ENCODE results near the gene PLA2G4C. TPM values are rescaled to one million over a fixed set of nuclear protein-coding genes. Genes with fewer than 3 reads are reported as not detected.

The PLA2G4C gene
- total RNA-seq, 1 donor from 2014 or later: 2.5 TPM

- no peak overlapping the region for H3K27ac Mint-ChIP-seq (ENCODE audit: unreplicated experiment)
- no peak for DNase-seq
- H3K4me1 Mint-ChIP-seq (ENCODE audit: low read depth, unreplicated experiment): no peaks in the 10 kb centered on the region
- H3K4me3 Mint-ChIP-seq (ENCODE audit: unreplicated experiment): no peak overlapping the region
- H3K36me3 Mint-ChIP-seq (ENCODE audit: unreplicated experiment): peaks cover 8% of the 10 kb centered on the region
- peaks cover 20% of the 10 kb centered on the region for H3K27me3 Mint-ChIP-seq (ENCODE audit: unreplicated experiment)
- TF ChIP-seq, protein P1, sequence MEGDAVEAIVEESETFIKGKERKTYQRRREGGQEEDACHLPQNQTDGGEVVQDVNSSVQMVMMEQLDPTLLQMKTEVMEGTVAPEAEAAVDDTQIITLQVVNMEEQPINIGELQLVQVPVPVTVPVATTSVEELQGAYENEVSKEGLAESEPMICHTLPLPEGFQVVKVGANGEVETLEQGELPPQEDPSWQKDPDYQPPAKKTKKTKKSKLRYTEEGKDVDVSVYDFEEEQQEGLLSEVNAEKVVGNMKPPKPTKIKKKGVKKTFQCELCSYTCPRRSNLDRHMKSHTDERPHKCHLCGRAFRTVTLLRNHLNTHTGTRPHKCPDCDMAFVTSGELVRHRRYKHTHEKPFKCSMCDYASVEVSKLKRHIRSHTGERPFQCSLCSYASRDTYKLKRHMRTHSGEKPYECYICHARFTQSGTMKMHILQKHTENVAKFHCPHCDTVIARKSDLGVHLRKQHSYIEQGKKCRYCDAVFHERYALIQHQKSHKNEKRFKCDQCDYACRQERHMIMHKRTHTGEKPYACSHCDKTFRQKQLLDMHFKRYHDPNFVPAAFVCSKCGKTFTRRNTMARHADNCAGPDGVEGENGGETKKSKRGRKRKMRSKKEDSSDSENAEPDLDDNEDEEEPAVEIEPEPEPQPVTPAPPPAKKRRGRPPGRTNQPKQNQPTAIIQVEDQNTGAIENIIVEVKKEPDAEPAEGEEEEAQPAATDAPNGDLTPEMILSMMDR (IDR thresholded peaks at IDR 0.05; ENCODE audit: partially characterized antibody, unreplicated experiment): no peak
- peaks cover 6% of the 10 kb centered on the region for H3K9me3 Mint-ChIP-seq (ENCODE audit: unreplicated experiment)
These were observed 68.6 kb downstream of the PLA2G4C start for GRCh38 chr19:48041877-48042580.

DNA sequence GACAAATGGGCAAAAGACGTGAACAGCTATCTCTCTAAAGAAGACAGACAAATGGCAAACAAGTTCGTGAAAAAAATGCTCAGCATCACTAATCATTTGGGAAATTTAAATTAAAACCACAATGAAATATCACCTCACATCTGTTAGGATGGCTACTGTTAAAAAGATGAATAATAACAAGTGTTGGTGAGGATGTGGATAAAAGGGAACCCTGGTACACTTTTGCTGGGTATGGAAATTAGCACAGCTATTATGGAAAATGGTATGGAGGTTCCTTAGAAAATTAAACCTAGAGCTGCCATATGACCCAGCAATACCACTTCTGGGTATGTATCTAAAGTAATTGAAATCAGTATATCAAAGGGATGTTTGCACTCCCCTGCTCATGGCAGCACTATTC, 73.9 kb downstream of the PLA2G4C start:
- H3K27ac Mint-ChIP-seq (ENCODE audit: unreplicated experiment): no peak overlapping the region
- H3K4me3 Mint-ChIP-seq (ENCODE audit: unreplicated experiment): no peak overlapping the region
- H3K9me3 Mint-ChIP-seq (ENCODE audit: unreplicated experiment): peaks cover 6% of the 10 kb centered on the region
- H3K36me3 Mint-ChIP-seq (ENCODE audit: unreplicated experiment): peaks cover 3% of the 10 kb centered on the region
- TF ChIP-seq, protein P1 (IDR thresholded peaks at IDR 0.05; ENCODE audit: partially characterized antibody, unreplicated experiment): no peak
- no peak for DNase-seq
- H3K27me3 Mint-ChIP-seq (ENCODE audit: unreplicated experiment): peaks cover 8% of the 10 kb centered on the region
- H3K4me1 Mint-ChIP-seq (ENCODE audit: low read depth, unreplicated experiment): no peaks in the 10 kb centered on the region

GRCh38 chr19:48033604-48034003, 77.0 kb downstream of the PLA2G4C start:
- Mint-ChIP-seq H3K36me3 (ENCODE audit: unreplicated experiment) (no peaks in the 10 kb centered on the region), H3K27ac (ENCODE audit: unreplicated experiment) (no peak overlapping the region), H3K27me3 (ENCODE audit: unreplicated experiment) (peaks cover 2% of the 10 kb centered on the region), H3K4me1 (ENCODE audit: low read depth, unreplicated experiment) (no peaks in the 10 kb centered on the region), H3K4me3 (ENCODE audit: unreplicated experiment) (no peak overlapping the region), H3K9me3 (ENCODE audit: unreplicated experiment) (no peaks in the 10 kb centered on the region)
- no peak for DNase-seq
- TF ChIP-seq, protein P1 (IDR thresholded peaks at IDR 0.05; ENCODE audit: partially characterized antibody, unreplicated experiment): no peak

DNA sequence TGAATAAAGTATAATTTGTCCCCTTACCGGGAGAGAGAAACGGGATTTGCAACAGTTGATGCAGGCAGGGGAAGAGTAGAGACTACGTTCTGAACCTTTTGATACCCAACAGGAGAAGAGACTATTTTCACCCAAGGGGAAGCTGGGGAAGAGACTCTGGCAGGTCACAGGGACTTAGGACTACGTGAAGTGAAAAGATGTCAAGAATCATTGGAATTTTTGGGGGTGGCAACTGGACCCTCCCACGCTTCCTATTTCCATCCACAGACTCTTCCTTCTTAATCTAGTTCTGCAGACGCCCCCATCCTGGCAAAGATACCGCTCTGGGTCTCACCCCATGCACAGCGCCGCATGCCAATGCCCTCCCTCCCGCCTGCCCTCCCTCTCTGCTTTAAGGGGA, 80.5 kb downstream of the PLA2G4C start:
- no peak overlapping the region for H3K4me3 Mint-ChIP-seq (ENCODE audit: unreplicated experiment)
- H3K27me3 Mint-ChIP-seq (ENCODE audit: unreplicated experiment): peaks cover 6% of the 10 kb centered on the region
- peaks cover 3% of the 10 kb centered on the region for H3K9me3 Mint-ChIP-seq (ENCODE audit: unreplicated experiment)
- no peak overlapping the region for H3K27ac Mint-ChIP-seq (ENCODE audit: unreplicated experiment)
- no peak for DNase-seq
- TF ChIP-seq, protein P1 (IDR thresholded peaks at IDR 0.05; ENCODE audit: partially characterized antibody, unreplicated experiment): no peak
- H3K36me3 Mint-ChIP-seq (ENCODE audit: unreplicated experiment): peaks cover 7% of the 10 kb centered on the region
- no peaks in the 10 kb centered on the region for H3K4me1 Mint-ChIP-seq (ENCODE audit: low read depth, unreplicated experiment)

DNA sequence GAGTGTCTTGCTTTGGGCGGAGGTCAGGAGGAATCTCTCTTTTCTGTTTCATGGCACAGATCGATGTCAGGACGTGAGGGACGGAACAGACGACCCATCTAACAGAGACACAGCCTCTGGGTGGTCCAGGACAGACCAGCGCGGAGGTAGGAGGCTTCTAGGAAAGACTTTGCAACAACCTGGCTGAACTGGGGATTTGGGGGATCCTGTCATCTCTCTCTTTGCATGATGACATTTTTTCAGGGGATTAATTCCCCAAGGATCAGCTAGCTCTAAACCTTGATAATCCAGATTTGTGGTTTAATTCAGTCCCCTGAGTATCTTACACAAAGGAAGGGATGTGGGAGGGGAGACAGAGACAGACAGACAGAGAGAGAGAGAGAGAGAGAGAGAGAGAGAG, 81.2 kb downstream of the PLA2G4C start:
- H3K4me3 Mint-ChIP-seq (ENCODE audit: unreplicated experiment): no peak overlapping the region
- H3K36me3 Mint-ChIP-seq (ENCODE audit: unreplicated experiment): peaks cover 7% of the 10 kb centered on the region
- TF ChIP-seq, protein P1 (IDR thresholded peaks at IDR 0.05; ENCODE audit: partially characterized antibody, unreplicated experiment): no peak
- DNase-seq: no peak
- peaks cover 6% of the 10 kb centered on the region for H3K27me3 Mint-ChIP-seq (ENCODE audit: unreplicated experiment)
- no peak overlapping the region for H3K27ac Mint-ChIP-seq (ENCODE audit: unreplicated experiment)
- peaks cover 3% of the 10 kb centered on the region for H3K9me3 Mint-ChIP-seq (ENCODE audit: unreplicated experiment)
- H3K4me1 Mint-ChIP-seq (ENCODE audit: low read depth, unreplicated experiment): no peaks in the 10 kb centered on the region

All from glutamatergic neuron (in vitro differentiated cells).